ENCODE results near the gene KIAA1671.

Gene KIAA1671

GRCh38 chr22:25021976-25022711, 69.6 kb downstream of the KIAA1671 start:
- Histone ChIP-seq H3K9ac (ENCODE audit: low read depth in 1 of 2, low read length in 2 of 2) (no peak overlapping the region), H3K27ac (ENCODE audit: low read depth, low read length) (no peak overlapping the region), H3K27me3 (ENCODE audit: control insufficient read depth in 1 of 2, insufficient read depth in 2 of 2, low read length in 2 of 2) (no peaks in the 10 kb centered on the region), H3K9me3 (ENCODE audit: control insufficient read depth in 1 of 2, low read length in 2 of 2) (no peaks in the 10 kb centered on the region), H3K36me3 (ENCODE audit: control insufficient read depth in 1 of 2, insufficient read depth in 2 of 2, low read length in 2 of 2) (no peaks in the 10 kb centered on the region), H3K4me1 (ENCODE audit: control insufficient read depth in 1 of 2, insufficient read depth in 2 of 2, low read length in 2 of 2) (peaks cover 8 to 10% of the 10 kb centered on the region in 2 donors), H3K4me3 (ENCODE audit: low read depth in 1 of 2, low read length in 2 of 2) (no peak overlapping the region)

GRCh38 chr22:25023879-25024278, 71.4 kb downstream of the KIAA1671 start:
- no peak overlapping the region for H3K4me3 ChIP-seq (ENCODE audit: low read depth in 1 of 2, low read length in 2 of 2)
- H3K36me3 ChIP-seq (ENCODE audit: control insufficient read depth in 1 of 2, insufficient read depth in 2 of 2, low read length in 2 of 2), result peaks cover 0 to 4% of the 10 kb centered on the region in 2 donors
- no peaks in the 10 kb centered on the region for H3K9me3 ChIP-seq (ENCODE audit: control insufficient read depth in 1 of 2, low read length in 2 of 2)
- no peak overlapping the region for H3K9ac ChIP-seq (ENCODE audit: low read depth in 1 of 2, low read length in 2 of 2)
- H3K4me1 ChIP-seq (ENCODE audit: control insufficient read depth in 1 of 2, insufficient read depth in 2 of 2, low read length in 2 of 2), result peaks cover 13 to 19% of the 10 kb centered on the region in 2 donors
- H3K27me3 ChIP-seq (ENCODE audit: control insufficient read depth in 1 of 2, insufficient read depth in 2 of 2, low read length in 2 of 2), result no peaks in the 10 kb centered on the region
- no peak overlapping the region for H3K27ac ChIP-seq (ENCODE audit: low read depth, low read length)

DNA sequence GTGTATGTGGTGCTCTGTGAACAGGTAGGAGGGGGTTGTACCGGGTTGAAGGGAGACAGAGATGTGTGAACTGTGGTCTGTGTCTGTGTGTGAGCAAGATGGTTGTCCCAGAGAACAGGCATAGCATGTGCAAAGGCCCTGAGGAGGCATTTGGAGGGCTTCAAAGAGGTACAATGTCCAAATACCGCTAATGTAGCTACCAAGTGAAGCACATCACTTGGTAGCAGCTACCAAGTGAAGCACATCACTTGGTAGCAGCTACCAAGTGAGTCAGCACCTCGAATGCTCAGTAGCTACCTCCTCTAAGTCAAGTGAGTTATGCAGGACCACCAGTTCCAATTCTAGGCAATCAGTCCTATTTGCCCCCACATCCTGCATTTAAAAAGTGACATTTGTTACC, 72.4 kb downstream of the KIAA1671 start:
- peaks cover 0 to 13% of the 10 kb centered on the region in 2 donors for H3K36me3 ChIP-seq (ENCODE audit: control insufficient read depth in 1 of 2, insufficient read depth in 2 of 2, low read length in 2 of 2)
- no peak overlapping the region for H3K9ac ChIP-seq (ENCODE audit: low read depth in 1 of 2, low read length in 2 of 2)
- no peak overlapping the region for H3K4me3 ChIP-seq (ENCODE audit: low read depth in 1 of 2, low read length in 2 of 2)
- no peaks in the 10 kb centered on the region for H3K27me3 ChIP-seq (ENCODE audit: control insufficient read depth in 1 of 2, insufficient read depth in 2 of 2, low read length in 2 of 2)
- H3K9me3 ChIP-seq (ENCODE audit: control insufficient read depth in 1 of 2, low read length in 2 of 2), result no peaks in the 10 kb centered on the region
- no peak overlapping the region for H3K27ac ChIP-seq (ENCODE audit: low read depth, low read length)
- peaks cover 13 to 19% of the 10 kb centered on the region in 2 donors for H3K4me1 ChIP-seq (ENCODE audit: control insufficient read depth in 1 of 2, insufficient read depth in 2 of 2, low read length in 2 of 2)

DNA sequence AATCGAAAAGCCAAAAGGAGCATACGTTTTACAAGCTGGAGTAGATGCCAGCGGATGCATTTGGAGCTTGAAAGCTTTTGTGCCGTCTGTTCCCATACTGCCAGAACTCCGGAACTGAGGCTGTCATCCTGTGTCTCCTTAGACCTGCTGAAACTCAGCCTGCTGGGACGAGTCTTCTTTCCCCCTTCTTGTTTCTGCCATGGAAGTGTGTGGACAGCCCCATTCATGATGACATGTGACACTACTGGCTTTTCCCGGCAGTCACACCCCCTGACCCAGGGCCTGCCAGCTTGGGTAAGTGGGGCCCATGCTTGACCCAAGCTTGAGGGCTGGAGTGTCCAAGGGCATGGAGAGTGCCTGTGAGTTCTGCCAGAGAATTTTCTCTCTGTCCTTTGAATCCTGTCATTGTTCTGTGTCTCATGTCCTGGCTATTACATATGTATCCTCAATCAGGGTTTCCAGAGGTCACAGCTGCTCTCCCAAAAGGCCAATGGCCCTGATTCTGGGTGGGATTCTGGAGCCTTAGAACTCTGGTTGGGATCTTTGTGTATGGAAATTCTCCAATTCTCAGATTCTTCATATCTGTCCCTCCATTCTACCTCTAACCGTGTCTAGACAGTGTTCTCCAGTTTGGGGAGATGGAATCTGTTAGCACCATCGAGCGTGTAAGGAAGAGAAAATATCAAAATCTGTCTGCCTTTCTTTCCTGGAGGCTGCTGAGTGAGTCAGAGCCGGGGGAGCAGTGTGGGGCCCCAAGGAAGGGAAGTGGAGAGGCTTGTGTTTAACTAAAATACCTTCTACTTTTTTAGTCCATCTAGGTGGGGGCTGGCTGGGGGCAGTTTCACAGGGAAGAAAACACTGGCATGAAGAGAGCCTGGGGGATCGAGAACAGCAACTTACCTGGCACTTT, 73.2 kb downstream of the KIAA1671 start:
- peak overlapping the region; percentile 4 to 28 for H3K9ac ChIP-seq (ENCODE audit: low read depth in 1 of 2, low read length in 2 of 2)
- no peaks in the 10 kb centered on the region for H3K27me3 ChIP-seq (ENCODE audit: control insufficient read depth in 1 of 2, insufficient read depth in 2 of 2, low read length in 2 of 2)
- peak overlapping the region; percentile 26 for H3K27ac ChIP-seq (ENCODE audit: low read depth, low read length)
- peaks cover 0 to 13% of the 10 kb centered on the region in 2 donors for H3K36me3 ChIP-seq (ENCODE audit: control insufficient read depth in 1 of 2, insufficient read depth in 2 of 2, low read length in 2 of 2)
- H3K4me3 ChIP-seq (ENCODE audit: low read depth in 1 of 2, low read length in 2 of 2), result no peak overlapping the region
- H3K9me3 ChIP-seq (ENCODE audit: control insufficient read depth in 1 of 2, low read length in 2 of 2), result no peaks in the 10 kb centered on the region
- H3K4me1 ChIP-seq (ENCODE audit: control insufficient read depth in 1 of 2, insufficient read depth in 2 of 2, low read length in 2 of 2), result peaks cover 13 to 19% of the 10 kb centered on the region in 2 donors

DNA sequence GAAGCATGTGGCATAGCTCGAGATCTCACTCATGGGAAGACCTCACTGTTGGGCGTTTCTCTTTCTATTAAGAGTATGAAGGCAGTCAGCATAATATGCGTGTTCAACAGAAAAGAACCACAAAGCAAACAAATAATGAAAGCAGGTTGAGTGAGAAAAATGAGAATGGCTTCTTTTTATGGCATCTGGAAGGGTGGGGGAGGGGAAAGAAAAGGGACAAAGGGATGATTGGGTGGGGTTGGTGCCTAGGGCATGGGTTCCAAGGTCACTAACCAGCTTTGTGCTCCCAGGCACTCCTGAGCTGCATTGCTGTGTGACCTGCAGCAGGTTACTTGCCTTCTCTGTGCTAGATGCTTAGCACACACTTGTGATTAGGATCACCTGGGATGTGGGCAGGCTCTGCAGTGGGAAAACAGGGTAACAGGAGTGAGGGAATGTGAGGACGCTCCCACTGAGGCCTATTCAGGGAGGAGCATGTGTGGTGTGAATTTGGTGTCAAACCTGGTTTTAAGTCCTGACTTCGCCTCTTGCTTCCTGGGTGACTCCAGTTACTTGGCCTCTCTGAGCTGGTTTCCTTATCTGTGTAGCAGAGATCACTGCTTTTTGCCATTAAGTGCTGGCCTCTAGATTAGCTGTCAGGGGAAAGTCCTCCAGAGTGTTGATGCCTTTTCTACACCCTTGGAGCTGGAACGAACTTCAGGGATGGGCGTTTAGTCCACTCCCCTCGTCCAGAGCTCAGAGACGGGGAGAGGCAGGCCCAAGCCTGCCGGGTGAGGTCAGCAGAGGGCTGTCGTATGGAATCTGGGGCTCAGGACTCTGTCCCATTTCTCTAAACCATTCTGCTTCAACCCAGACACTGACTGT, 74.8 kb downstream of the KIAA1671 start:
- Histone ChIP-seq H3K4me1 (ENCODE audit: control insufficient read depth in 1 of 2, insufficient read depth in 2 of 2, low read length in 2 of 2) (peaks cover 13 to 19% of the 10 kb centered on the region in 2 donors), H3K9me3 (ENCODE audit: control insufficient read depth in 1 of 2, low read length in 2 of 2) (no peaks in the 10 kb centered on the region), H3K9ac (ENCODE audit: low read depth in 1 of 2, low read length in 2 of 2) (peak overlapping the region in 1 of 2 donors; percentile 7), H3K27me3 (ENCODE audit: control insufficient read depth in 1 of 2, insufficient read depth in 2 of 2, low read length in 2 of 2) (no peaks in the 10 kb centered on the region), H3K27ac (ENCODE audit: low read depth, low read length) (peak overlapping the region; percentile 5), H3K4me3 (ENCODE audit: low read depth in 1 of 2, low read length in 2 of 2) (no peak overlapping the region), H3K36me3 (ENCODE audit: control insufficient read depth in 1 of 2, insufficient read depth in 2 of 2, low read length in 2 of 2) (peaks cover 0 to 19% of the 10 kb centered on the region in 2 donors)

- Histone ChIP-seq H3K4me1 (ENCODE audit: control insufficient read depth in 1 of 2, insufficient read depth in 2 of 2, low read length in 2 of 2) (peaks cover 10 to 19% of the 10 kb centered on the region in 2 donors), H3K27ac (ENCODE audit: low read depth, low read length) (no peak overlapping the region), H3K9ac (ENCODE audit: low read depth in 1 of 2, low read length in 2 of 2) (no peak overlapping the region), H3K27me3 (ENCODE audit: control insufficient read depth in 1 of 2, insufficient read depth in 2 of 2, low read length in 2 of 2) (no peaks in the 10 kb centered on the region), H3K9me3 (ENCODE audit: control insufficient read depth in 1 of 2, low read length in 2 of 2) (no peaks in the 10 kb centered on the region), H3K36me3 (ENCODE audit: control insufficient read depth in 1 of 2, insufficient read depth in 2 of 2, low read length in 2 of 2) (peaks cover 0 to 22% of the 10 kb centered on the region in 2 donors), H3K4me3 (ENCODE audit: low read depth in 1 of 2, low read length in 2 of 2) (no peak overlapping the region)
These were observed 75.7 kb downstream of the KIAA1671 start for GRCh38 chr22:25027959-25028840.

DNA sequence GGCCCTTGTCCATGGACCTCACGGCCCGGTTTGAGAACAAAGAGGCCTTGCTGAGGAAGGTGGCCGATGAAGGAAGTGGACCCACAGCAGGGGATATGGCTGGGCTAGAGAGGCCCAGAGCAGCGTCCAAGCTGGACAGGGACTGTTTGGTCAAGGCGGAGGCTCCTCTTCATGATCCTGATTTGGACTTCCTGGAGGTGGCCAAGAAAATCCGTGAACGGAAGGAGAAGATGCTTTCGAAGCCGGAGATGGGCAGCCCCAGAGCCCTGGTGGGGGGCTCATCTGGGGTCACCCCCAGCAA, 76.3 kb downstream of the KIAA1671 start:
- Histone ChIP-seq H3K9ac (ENCODE audit: low read depth in 1 of 2, low read length in 2 of 2) (no peak overlapping the region), H3K4me3 (ENCODE audit: low read depth in 1 of 2, low read length in 2 of 2) (no peak overlapping the region), H3K27ac (ENCODE audit: low read depth, low read length) (no peak overlapping the region), H3K4me1 (ENCODE audit: control insufficient read depth in 1 of 2, insufficient read depth in 2 of 2, low read length in 2 of 2) (peaks cover 10 to 19% of the 10 kb centered on the region in 2 donors), H3K9me3 (ENCODE audit: control insufficient read depth in 1 of 2, low read length in 2 of 2) (no peaks in the 10 kb centered on the region), H3K27me3 (ENCODE audit: control insufficient read depth in 1 of 2, insufficient read depth in 2 of 2, low read length in 2 of 2) (no peaks in the 10 kb centered on the region), H3K36me3 (ENCODE audit: control insufficient read depth in 1 of 2, insufficient read depth in 2 of 2, low read length in 2 of 2) (peaks cover 0 to 22% of the 10 kb centered on the region in 2 donors)

DNA sequence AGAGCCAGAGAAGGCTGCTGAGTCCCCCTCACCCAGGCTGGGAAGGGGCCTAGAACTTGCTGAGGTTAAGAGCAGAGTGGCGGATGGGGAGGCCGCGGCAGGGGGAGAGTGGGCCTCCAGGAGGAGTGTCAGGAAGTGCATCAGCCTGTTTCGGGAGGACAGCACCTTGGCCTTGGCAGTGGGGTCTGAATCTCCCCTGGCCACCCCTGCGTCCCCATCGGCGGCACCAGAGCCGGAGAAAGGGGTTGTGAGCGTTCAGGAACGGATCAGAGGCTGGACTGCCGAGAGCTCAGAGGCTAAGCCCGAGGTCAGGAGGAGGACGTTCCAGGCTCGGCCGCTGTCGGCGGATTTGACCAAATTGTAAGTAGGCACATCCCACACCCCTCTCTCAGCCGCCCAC, 76.7 kb downstream of the KIAA1671 start:
- H3K36me3 ChIP-seq (ENCODE audit: control insufficient read depth in 1 of 2, insufficient read depth in 2 of 2, low read length in 2 of 2), result peaks cover 0 to 23% of the 10 kb centered on the region in 2 donors
- no peaks in the 10 kb centered on the region for H3K9me3 ChIP-seq (ENCODE audit: control insufficient read depth in 1 of 2, low read length in 2 of 2)
- peaks cover 10 to 19% of the 10 kb centered on the region in 2 donors for H3K4me1 ChIP-seq (ENCODE audit: control insufficient read depth in 1 of 2, insufficient read depth in 2 of 2, low read length in 2 of 2)
- no peaks in the 10 kb centered on the region for H3K27me3 ChIP-seq (ENCODE audit: control insufficient read depth in 1 of 2, insufficient read depth in 2 of 2, low read length in 2 of 2)
- no peak overlapping the region for H3K27ac ChIP-seq (ENCODE audit: low read depth, low read length)
- H3K9ac ChIP-seq (ENCODE audit: low read depth in 1 of 2, low read length in 2 of 2), result no peak overlapping the region
- H3K4me3 ChIP-seq (ENCODE audit: low read depth in 1 of 2, low read length in 2 of 2), result no peak overlapping the region

DNA sequence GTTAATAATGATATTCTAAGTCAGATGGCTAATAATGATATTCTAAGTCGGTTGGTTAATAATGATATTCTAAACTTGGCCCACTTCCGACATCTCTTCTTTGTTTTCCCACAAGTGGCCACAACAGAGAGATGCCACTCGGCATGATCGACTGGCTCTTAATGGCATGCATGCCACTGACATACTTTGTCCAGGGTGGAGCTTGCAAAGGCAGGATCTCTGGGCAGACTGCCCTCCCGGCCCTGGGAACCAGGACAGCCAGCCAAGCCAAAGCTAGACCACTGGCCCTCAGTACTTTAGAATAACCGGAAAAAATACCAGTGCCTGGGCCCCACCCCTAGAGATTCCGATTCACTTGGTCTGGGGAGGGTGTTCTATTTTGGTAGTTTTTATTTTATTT, 78.1 kb downstream of the KIAA1671 start:
- no peaks in the 10 kb centered on the region for H3K27me3 ChIP-seq (ENCODE audit: control insufficient read depth in 1 of 2, insufficient read depth in 2 of 2, low read length in 2 of 2)
- H3K9ac ChIP-seq (ENCODE audit: low read depth in 1 of 2, low read length in 2 of 2), result no peak overlapping the region
- no peak overlapping the region for H3K4me3 ChIP-seq (ENCODE audit: low read depth in 1 of 2, low read length in 2 of 2)
- no peaks in the 10 kb centered on the region for H3K9me3 ChIP-seq (ENCODE audit: control insufficient read depth in 1 of 2, low read length in 2 of 2)
- H3K27ac ChIP-seq (ENCODE audit: low read depth, low read length), result no peak overlapping the region
- H3K36me3 ChIP-seq (ENCODE audit: control insufficient read depth in 1 of 2, insufficient read depth in 2 of 2, low read length in 2 of 2), result peaks cover 0 to 25% of the 10 kb centered on the region in 2 donors
- peaks cover 10 to 19% of the 10 kb centered on the region in 2 donors for H3K4me1 ChIP-seq (ENCODE audit: control insufficient read depth in 1 of 2, insufficient read depth in 2 of 2, low read length in 2 of 2)
